Colon (tissue), 2 donors: ENCODE data around the gene GGN.
"Not testable (repeated sequence)": the region's sequence is repeated elsewhere in the genome, so short reads cannot be mapped to it uniquely, and the experiment has no call there.

ENCODE experiments used
- FAIRE-seq: peaks from 2 replicates; lab custom pipeline; 2012; peaks lifted over from hg19 to GRCh38; lab: Jason Lieb, UNC
- donor health status: control.
- donor health status: control.

GGN gene

DNA sequence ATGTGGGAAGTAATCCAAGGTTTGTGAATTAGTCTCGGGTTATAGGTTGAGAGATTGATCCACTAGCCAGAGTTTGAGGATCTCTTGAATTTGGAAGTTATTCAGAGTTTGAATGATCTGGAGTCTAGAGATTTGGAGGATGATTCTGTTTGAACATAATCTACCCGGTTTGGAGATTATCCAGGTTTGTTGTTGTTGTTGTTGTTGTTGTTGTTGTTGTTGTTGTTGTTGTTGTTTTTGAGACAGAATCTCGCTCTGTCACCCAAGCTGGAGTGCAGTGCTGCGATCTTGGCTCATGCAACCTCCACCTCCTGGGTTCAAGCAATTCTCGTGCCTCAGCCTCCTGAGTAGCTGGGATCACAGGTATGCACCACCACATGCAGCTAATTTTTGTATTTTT lies 24.1 kb upstream of the GGN start:
- not testable (repeated sequence) for FAIRE-seq

DNA sequence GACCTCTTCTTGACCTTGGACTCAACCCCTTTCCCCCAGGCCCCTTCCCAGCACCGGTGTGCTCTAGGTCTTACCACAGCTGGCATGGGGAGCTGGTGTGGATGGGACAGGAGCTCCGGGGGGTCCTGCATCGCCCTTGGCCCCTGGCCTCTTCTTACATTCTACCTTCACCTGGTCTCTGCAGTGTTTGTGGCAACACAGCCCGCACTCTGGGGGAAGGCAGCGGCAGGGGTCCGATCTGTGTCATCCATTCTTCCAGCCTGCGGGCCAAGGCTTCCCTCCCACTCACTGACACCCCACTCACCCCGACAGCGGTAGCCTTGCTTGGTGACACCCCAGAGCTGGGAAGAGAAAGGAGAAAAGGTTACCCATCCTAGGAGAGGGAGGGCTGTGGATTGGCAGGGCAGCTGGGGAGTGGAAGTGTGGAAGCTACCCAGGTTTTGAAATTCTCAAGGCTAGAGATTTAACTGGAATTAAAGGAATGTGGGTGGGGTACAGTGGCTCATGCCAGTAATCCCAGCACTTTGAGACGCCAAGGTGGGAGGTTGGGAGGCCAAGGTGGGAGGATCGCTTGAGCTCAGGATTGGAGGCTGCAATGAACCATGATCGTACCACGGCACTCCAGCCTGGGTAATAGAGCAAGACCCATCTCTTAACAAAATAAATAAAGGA lies 23.3 kb upstream of the GGN start:
- no peak for FAIRE-seq

DNA sequence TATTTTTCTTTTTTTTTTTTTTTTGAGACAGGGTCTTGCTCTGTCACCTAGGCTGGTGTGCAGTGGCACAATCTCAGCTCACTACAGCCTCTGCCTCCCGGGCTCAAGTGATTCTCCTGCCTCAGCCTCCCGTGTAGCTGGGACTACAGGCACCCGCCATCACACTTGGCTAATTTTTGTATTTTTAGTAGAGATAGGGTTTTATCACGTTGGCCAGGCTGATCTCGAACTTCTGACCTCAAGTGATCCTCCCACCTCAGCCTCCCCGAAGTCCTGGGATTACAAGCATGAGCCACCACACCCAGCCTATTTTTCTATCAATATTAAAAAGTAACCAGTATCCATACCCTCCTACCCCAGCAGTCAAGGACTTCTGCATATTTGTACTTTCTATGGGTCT lies 22.6 kb upstream of the GGN start:
- not testable (repeated sequence) for FAIRE-seq

DNA sequence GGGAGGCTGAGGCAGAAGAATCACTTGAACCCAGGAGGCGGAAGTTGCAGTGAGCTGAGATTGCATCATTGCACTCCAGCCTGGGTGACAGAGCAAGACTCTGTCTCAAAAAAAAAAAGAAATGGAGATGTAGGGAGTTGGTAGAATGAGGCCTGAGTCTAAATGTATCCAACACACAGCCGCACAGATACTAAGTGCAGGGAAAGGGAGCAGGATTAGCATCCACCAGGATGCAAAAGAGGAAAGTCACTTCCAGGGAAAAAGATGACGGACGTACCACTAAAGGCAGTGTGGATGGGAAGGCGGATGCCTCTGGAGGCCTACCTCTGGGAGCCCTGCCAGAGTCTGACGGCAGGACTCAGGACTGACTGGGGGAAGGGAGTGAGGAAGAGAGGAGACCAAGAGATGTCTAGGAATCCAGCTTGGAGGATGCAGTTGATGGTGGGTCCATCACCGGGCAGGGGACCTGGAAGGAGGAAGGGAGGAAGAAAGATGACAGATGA lies 21.8 kb upstream of the GGN start:
- FAIRE-seq, result no peak

DNA sequence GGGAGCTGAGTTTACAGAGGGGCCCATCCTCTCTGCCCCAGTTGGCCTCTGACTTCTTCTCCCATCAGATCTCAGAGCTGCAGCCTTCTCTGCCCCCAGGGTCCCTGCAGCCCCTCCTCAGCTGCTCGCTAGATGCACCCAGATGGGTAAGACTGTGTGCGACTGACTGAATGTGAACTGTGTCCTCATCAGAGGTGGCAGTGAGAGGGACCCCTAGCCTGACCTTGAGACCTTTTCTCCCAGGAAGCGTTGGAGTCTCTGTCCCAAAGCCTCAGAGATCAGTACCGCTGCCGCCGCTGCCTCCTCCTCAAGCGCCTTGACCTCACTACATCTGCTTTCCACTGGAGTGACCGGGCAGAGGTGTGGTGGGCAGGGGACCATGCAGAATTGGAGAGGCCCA lies 17.4 kb upstream of the GGN start:
- FAIRE-seq, result no peak

DNA sequence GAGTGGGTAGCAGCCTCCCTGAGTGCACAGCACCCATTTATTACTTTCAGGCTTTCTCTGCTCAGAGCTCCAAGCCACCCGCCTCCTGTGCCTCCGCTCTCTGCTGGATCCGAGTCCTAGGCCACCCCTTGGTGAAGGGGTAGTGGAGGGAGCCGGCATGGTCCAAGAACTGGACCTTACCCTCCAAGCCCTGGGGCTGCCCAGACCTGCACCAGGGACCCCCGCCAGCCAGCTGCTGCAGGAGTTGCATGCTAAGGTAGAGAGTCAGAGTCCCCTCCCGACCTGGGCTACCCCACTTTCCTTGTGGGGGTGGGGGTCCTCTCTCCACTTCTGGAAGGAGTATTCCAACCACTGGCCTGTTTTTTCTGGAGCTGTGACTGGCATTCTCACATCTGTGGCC lies 17.0 kb upstream of the GGN start:
- no peak for FAIRE-seq

DNA sequence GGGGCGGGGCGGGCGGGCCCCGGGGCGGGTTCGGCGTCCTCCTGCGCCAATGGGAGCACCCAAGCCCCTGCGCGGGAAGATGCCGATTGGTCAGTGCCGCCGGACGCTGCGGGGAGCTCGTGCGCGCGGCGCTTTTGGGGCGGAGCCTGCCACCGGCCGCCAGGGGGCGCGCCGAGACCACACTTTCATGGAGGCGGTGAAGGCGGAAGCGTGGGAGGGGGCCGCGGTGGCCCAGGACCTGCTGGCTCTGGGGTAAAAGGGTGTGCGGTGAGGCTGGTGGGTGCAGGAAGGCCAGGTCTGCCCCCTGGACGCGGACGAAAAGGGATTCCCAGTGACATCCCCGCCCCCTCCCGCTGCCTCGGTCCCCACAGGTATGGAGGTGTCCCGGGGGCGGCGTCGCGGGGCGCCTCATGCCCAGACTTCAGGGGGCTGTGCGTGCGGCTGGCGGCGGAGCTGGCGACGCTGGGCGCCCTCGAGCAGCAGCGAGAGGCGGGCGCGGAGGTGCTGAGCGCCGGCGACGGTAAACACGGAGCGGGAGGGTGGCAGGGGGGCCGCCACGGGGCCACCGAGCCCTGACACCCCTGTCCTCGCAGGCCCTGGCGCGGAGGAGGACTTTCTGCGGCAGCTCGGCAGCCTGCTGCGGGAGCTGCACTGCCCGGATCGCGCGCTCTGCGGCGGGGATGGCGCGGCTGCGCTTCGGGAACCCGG lies 15.3 kb upstream of the GGN start, which contains the start of gene FAM98C:
Gene FAM98C (plus strand): TSS at position 127 of the 708 bp plus-strand sequence. CDS start 61 bp downstream, at position 188.
- no peak for FAIRE-seq

DNA sequence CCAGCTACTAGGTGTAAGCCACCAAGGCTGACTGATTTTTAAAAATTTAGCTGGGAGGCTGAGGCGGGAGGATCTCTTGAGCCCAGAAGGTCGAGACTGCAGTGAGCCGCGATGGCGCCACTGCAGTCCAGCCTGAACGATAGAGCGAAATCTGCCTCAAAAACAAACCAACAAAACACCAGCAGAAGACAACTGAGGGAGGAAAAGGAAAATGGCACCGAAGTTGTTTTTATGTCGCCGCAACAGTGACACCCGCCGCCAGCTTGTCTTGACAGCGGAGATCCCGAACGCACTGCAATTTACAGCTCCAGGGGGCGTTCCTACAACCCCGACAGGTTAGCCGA lies 14.8 kb upstream of the GGN start:
- FAIRE-seq, result no peak

DNA sequence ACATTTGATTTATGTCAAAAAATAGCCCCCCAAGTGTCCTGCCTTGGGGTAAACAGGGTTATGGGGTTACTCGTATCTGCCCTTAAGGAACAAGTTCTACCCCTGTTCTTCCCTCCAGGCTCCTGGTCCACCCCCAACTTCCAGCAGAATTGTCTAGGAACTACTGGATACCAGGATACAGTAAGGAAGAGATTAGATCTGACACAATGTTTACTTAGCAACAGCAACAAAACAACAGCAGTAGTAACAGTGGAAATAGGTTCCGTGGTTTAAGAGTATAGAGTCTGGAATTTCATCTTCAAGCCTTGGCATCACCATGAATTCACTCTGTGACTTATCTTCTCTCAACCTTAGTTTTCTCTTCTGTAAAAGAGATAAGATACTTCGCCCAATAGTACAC lies 13.3 kb upstream of the GGN start:
- no peak for FAIRE-seq

DNA sequence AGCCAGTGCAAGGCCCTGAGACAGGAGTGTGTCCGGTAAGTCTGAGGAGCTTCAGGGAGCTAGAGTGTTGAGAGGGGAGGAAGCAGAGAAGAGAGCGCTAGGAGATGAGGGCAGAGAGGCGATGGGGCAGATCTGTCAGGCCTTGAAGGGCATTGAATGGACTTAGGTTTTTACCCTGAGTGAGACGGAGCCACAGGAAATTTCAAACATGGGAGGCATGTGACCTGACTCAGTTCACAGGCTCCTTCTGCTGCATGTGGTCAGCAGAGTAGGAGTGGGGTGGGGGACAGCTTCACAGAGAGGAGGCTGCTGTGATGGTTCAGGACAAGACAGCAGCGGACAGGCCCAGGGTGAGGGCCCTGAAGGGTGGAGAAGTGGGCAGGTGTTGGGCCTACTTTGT lies 12.5 kb upstream of the GGN start:
- no peak for FAIRE-seq

DNA sequence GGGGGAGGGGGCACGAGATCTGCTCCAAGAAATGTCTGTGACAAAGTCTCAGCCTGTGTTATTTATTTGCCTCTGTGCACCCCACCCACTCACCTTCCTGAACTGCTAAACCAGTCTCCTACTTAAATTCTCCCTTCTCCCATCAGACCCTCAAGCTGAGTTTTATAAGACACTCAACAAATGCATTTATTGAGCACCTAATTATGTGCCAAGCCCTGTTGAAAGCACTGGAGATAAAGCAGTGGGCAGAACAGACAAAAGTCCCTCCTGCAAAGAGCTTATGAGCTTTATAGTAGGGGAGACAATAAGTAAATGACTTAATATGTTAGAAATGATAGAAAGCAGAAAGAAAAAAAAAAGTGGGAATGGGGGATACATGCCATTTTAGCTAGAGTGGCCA lies 11.7 kb upstream of the GGN start:
- FAIRE-seq, result no peak

DNA sequence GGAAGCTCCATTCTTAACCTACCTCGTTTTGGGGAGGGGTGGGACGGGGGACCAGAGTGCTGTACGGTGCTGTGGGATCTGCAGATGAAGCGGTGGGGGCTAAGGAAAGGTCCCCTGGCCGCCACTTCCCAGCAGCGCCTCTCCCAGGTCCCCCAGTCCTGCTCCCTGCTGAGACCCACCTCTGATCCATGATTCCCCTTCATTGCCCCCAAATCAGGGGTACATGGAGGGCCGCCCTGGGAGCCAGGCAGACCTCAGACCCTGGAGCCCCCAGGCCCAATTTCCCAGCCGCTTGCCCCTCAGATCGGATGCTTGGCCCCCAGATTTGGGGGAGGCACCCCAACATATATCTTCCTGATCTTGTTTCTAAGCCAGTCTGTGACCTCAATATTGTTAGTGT lies 11.2 kb upstream of the GGN start:
- FAIRE-seq, result no peak

DNA sequence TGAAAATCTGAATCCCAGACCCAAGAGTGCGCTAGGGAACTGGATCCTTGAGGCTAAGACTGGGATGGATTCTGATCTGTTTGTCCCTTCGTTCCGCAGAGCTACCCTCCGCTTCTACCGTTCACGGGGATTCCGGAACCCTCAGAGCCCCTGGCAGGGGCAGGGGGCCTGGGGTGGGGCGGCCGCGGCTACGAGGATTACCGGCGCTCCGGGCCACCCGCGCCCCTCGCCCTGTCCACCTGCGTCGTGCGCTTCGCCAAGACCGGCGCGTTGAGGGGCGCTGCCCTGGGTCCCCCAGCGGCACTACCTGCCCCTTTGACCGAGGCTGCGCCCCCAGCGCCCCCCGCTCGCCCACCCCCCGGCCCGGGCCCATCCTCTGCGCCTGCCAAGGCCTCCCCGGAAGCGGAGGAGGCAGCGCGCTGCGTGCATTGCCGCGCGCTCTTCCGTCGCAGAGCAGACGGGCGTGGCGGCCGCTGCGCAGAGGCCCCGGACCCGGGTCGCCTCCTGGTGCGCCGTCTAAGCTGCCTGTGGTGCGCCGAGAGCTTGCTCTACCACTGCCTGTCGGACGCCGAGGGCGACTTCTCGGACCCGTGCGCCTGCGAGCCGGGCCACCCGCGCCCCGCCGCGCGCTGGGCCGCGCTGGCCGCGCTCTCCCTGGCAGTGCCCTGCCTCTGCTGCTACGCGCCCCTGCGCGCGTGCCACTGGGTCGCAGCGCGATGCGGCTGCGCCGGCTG lies 7.7 kb upstream of the GGN start:
- FAIRE-seq, result no peak

DNA sequence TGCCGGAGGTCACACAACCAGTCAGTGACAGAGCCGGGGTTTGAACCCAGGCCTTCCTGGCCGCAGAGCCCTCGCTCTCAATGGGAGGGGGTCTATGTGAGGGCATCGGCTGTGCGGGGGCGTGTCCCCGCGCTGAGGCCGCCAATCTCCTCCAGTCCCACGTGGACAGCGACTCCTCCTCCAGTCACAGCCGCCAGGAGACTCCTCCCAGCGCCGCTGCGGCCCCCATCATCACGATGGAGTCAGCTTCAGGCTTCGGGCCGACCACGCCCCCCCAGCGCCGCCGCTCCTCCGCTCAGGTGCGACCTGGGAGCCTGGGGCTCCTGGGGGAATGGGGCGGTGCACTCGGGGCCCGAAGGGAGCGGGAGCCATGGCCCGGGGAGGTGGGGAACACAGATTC lies 6.7 kb upstream of the GGN start:
- FAIRE-seq, result no peak

DNA sequence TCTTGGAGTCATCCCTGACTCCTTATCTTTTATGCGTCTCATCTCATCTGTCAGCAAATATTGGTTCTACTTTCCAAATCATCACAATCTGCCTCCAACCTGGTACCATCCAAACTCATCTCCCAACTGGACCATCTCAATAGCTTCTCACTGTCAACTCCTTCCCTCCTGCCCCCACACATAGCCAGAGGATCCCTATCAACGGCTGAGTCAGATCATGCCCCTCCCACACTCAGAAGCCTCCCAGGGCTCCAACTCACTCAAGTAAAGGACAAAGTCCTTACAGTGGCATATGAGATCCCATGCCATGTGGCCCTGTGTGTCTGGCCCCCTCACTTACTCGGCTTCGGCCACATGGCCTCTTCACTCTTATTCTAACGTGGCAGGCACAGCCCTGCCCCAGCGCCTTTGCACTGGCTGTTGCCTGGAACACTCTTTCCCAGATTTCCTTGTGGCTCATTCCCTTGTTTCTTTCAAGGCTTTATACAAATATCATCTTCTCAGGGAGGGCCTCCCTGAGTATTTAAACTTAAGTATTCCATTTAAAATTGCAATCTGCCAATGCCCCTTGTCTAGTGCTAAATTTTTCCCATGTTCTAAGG lies 5.0 kb upstream of the GGN start:
- no peak for FAIRE-seq

DNA sequence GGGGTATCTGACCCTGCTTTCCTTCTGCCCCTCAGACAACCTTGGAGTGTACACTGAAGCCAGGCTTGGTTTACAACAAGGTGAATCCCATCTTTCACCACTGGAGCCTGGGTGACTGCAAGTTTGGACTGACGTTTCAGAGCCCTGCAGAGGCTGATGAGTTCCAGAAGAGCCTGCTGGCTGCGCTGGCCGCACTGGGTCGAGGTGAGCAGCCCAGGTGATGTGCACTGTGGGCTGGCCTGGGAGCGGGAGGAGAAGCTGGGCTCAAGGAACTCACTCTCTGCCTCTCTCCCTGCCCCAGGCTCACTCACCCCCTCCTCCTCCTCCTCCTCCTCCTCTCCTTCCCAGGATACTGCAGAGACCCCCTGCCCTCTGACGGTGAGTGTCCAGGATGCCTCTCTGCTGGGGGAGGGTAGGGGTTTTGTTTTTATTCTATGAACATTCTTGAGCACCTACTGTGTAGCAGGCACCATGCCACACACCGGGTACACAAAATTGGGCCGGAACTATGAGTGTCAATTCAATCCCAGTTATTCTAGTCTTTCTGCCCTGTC lies 4.2 kb upstream of the GGN start:
- no peak for FAIRE-seq

DNA sequence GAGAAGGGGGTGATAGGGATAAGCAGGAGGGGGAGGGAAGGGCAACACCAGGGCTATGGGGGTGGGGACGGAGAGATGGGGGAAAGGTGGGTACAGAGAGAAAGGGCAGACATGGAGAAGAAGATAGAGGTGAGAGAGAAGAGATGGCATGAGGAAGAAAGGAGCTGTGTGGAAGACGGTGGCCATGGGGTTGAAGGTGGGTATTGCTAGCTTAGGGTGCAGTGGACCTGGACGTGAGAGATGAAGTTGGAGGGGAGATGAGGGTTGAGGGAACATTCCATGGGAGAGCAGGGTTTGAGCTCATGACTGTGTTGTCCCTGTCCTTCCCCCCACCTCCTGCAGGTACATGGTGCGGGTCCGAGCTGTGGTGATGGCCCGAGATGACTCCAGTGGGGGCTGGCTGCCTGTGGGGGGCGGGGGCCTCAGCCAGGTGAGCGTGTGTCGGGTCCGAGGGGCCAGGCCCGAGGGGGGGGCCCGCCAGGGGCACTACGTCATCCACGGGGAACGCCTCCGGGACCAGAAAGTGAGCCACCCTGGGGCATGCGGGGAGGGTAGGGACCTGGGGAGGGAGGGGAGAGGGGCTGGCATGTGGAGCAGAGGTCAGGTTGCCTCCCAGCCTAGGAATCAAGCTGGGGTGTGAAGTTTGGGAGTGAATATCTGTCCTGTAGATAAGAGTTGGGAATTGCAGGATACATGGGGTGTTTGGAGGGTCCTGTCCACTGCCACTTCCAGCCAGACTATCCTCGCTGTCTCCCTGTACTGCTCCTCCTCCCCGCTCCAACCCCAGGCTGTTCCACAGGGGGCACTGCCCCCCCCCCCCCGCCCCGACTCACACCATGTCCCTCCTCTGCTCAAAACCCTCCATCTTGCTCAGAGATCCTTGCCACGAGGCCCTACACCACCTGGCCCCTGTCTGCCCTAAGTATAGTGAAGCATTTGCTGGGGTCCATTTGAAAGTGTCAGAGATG lies 2.4 kb upstream of the GGN start:
- FAIRE-seq, result no peak

DNA sequence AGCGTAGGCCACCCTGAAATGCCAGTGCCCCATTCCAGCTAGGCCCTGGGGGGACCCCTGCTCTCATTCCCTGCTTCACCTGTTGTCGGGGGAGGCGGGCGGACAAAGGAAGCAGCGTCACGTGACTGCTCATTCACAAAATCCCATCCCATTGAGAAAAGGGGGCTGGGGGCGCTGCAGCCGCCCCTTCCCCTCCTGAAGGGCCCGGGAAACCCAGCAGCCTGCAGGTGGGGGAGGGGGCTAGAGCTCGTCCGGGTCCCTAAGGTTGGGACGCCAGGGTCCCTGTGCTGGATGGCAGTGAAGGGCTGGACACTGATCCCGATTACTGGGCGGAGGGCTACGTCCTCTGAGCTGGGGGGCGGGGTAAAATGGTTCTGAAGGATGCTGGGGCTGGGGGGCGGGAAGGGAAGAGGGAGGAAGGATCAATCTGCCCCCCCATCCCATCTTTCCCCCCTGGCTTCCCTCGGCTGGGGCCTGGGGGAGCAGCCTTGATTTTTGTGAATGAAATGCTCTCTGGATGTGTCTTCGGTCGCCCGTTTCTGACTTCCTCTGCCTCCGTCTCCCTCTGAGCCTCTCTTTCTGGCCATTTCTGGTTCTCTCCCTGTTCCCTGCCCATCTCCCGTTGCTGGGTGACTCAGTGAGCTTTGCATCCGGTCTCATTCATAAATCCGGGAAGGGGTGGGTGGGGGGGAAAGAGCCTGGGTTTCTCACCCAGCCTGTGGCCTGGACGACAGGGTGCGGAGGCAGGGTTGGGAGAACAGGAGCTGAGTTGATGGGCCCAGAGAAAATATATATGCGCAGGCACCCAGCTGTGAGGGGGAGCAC lies 1.5 kb upstream of the GGN start:
- no peak for FAIRE-seq

DNA sequence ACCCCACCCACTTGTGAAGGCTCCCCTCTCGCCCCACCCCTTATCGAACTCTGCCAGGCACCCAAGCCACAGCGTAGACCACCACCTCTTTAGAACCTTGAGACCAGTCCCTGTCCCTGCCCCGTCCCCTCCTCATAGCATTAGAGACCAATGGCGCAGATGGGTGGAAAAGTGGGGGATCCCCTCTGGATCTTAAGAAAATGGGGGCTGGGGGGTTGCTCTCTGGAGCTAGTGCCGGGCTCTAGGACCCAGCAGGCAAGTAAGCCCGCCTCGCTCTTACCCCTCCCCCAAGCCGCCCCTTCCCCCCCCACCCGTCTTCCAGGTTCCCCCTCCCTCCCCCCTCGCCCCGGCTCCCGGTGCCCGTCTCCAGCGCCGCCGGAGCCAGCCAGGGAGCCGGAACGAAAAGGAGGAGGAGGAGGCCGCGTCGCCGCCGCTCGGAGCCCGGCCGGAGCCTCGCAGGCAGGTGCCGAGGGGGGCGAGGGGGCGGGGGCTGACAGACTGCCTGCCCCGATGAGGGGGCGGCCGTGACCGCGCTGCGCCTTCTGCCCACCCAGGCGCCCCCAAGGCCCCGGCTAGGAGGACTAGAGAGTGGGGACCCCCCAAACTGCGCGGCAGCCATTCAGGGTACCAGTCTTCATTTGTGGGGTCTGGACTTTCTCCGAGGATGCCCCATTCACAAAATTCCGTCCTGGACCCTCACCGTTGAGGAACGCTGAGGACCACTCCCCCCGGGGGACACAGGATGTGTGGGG lies 691 bp upstream of the GGN start, which contains the start of gene SPRED3:
Gene SPRED3 (plus strand): TSS at position 349 of the 752 bp plus-strand sequence. CDS start 1,606 bp downstream, outside the sequence.
- FAIRE-seq, result no peak
